Neural progenitor cell (in vitro differentiated cells): ENCODE data around the gene TMED7. TPM values are rescaled to one million over a fixed set of nuclear protein-coding genes. Genes with fewer than 3 reads are reported as not detected.

Source experiments
- DNase-seq: peaks from one replicate; pipeline ENCODE4 v3.0.0-alpha.2; 2016; ENCODE audit warnings: low spot score
- H2AFZ ChIP-seq: fragments of 200-600 bp; sonication (generic); replicated peaks from 2 replicates; pipeline ENCODE4 v1.6.1; 2016; ENCODE audit warnings: antibody characterized with exemption
- H3F3A ChIP-seq: fragments of 200-600 bp; sonication (generic); 2 replicates; pipeline ENCODE4 v1.6.1; 2016; ENCODE audit warnings: antibody characterized with exemption, low read depth
- H3K27ac ChIP-seq: fragments of 200-600 bp; sonication (generic); 2 replicates; pipeline ENCODE4 v1.5.1; 2016; ENCODE audit warnings: mild to moderate bottlenecking
- H3K27me3 ChIP-seq: fragments of 200-600 bp; sonication (generic); 2 replicates; pipeline ENCODE4 v1.6.1; 2016; ENCODE audit warnings: mild to moderate bottlenecking, moderate library complexity
- H3K36me3 ChIP-seq: fragments of 200-600 bp; sonication (generic); 2 replicates; pipeline ENCODE4 v1.5.1; 2016
- H3K4me1 ChIP-seq: fragments of 200-600 bp; sonication (generic); 2 replicates; pipeline ENCODE4 v1.6.1; 2016; ENCODE audit warnings: mixed run types
- H3K4me2 ChIP-seq: fragments of 200-600 bp; sonication (generic); 2 replicates; pipeline ENCODE4 v1.6.1; 2016
- H3K4me3 ChIP-seq: fragments of 200-600 bp; sonication (generic); 2 replicates; pipeline ENCODE4 v1.5.1; 2016
- H3K79me2 ChIP-seq: fragments of 200-600 bp; sonication (generic); 2 replicates; pipeline ENCODE4 v1.6.1; 2016; ENCODE audit warnings: low read depth
- H3K9ac ChIP-seq: fragments of 200-600 bp; sonication (generic); 2 replicates; pipeline ENCODE4 v1.6.1; 2016
- H3K9me3 ChIP-seq: fragments of 200-600 bp; sonication (generic); 2 replicates; pipeline ENCODE4 v1.5.1; 2016; ENCODE audit warnings: low read depth
- H4K20me1 ChIP-seq: fragments of 200-600 bp; sonication (generic); 2 replicates; pipeline ENCODE4 v1.6.1; 2016; ENCODE audit warnings: low read depth
- H3K27ac Mint-ChIP-seq: 3 replicates; pipeline ENCODE4 v1.8.0; 2021; ENCODE audit warnings: mixed read lengths
- H3K27me3 Mint-ChIP-seq: 2 replicates; pipeline ENCODE4 v1.8.0; 2022; ENCODE audit warnings: low read depth, mild to moderate bottlenecking, inconsistent platforms, moderate library complexity, mixed read lengths; ENCODE audit not compliant: insufficient read depth
- H3K36me3 Mint-ChIP-seq: 3 replicates; pipeline ENCODE4 v1.8.0; 2021; ENCODE audit warnings: mixed read lengths
- H3K4me1 Mint-ChIP-seq: 3 replicates; pipeline ENCODE4 v1.8.0; 2021; ENCODE audit warnings: mixed read lengths
- H3K4me3 Mint-ChIP-seq: 3 replicates; pipeline ENCODE4 v1.8.0; 2021; ENCODE audit warnings: mild to moderate bottlenecking, moderate library complexity, mixed read lengths
- H3K9me3 Mint-ChIP-seq: 3 replicates; pipeline ENCODE4 v1.8.0; 2020; ENCODE audit warnings: mixed read lengths
- CTCF ChIP-seq: fragments of 200-600 bp; sonication (generic); IDR thresholded peaks from 2 replicates; pipeline ENCODE4 v1.5.1; 2017; ENCODE audit warnings: antibody characterized with exemption, mild to moderate bottlenecking
- EZH2 ChIP-seq: fragments of 200-600 bp; sonication (generic); IDR thresholded peaks from 2 replicates; pipeline ENCODE4 v1.6.1; 2017; ENCODE audit warnings: antibody characterized with exemption, mild to moderate bottlenecking, moderate library complexity
- EZH2phosphoT487 ChIP-seq: fragments of 200-600 bp; sonication (generic); IDR thresholded peaks from 2 replicates; pipeline ENCODE4 v1.6.1; 2017; ENCODE audit warnings: antibody characterized with exemption
- total RNA-seq: library from RNA; depleted of rRNA; stranded (reverse); fragments of >200 nt; gene quantifications from 2 replicates; pipeline ENCODE4 v1.2.3, GENCODE V29; 2015; ENCODE audit warnings: low replicate concordance

Gene TMED7
- total RNA-seq, 1 donor from 2014 or later: 112 TPM

- Histone ChIP-seq H3K4me3 (peak overlapping the region; percentile 11), H4K20me1 (no peaks in the 10 kb centered on the region), H3F3A (no peaks in the 10 kb centered on the region), H3K27ac (no peak overlapping the region), H2AFZ (peak overlapping the region; percentile 38), H3K9me3 (no peaks in the 10 kb centered on the region), H3K4me1 (peaks cover 11% of the 10 kb centered on the region), H3K4me2 (peak overlapping the region; percentile 55), H3K36me3 (no peaks in the 10 kb centered on the region), H3K79me2 (no peaks in the 10 kb centered on the region), H3K27me3 (no peaks in the 10 kb centered on the region), H3K9ac (no peak overlapping the region)
- H3K9me3 Mint-ChIP-seq: no peaks in the 10 kb centered on the region
- TF ChIP-seq EZH2phosphoT487 (no peak), CTCF (peak; percentile 97), EZH2 (no peak)
- H3K4me3 Mint-ChIP-seq: peak overlapping the region; percentile 46
- no peak overlapping the region for H3K27ac Mint-ChIP-seq
- peak; percentile 88 for DNase-seq
- no peaks in the 10 kb centered on the region for H3K36me3 Mint-ChIP-seq
- H3K4me1 Mint-ChIP-seq: peaks cover 18% of the 10 kb centered on the region
- peaks cover 2% of the 10 kb centered on the region for H3K27me3 Mint-ChIP-seq
Measured at GRCh38 chr5:115634343-115635132, 8.7 kb upstream of the TMED7 start.

DNA sequence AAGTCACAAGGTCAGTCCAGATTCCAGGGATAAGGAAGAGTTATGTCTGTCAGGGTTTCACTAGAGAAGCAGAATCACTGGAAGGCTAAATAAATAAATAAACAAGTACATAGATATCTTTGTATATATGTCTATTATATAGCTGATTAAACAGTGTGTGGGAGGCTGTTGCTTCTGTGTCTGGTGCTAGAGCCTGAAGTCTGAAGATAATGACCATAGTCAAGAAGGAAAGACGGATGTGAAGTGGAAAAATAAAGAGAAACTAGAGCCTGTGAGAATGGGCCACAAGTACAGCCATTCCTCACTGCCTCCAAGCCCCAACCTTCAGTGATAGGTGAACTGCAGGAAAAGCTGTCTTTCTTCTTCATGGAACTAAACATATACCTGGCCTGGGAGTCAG is 4.1 kb upstream of the TMED7 start:
- Mint-ChIP-seq H3K27me3 (peaks cover 2% of the 10 kb centered on the region), H3K27ac (no peak overlapping the region), H3K9me3 (no peaks in the 10 kb centered on the region), H3K36me3 (no peaks in the 10 kb centered on the region), H3K4me3 (no peak overlapping the region), H3K4me1 (peaks cover 13% of the 10 kb centered on the region)
- Histone ChIP-seq H4K20me1 (peaks cover 6% of the 10 kb centered on the region), H3K27ac (no peak overlapping the region), H3K27me3 (no peaks in the 10 kb centered on the region), H3K4me1 (no peaks in the 10 kb centered on the region), H3K9me3 (no peaks in the 10 kb centered on the region), H3F3A (peaks cover 6% of the 10 kb centered on the region), H3K4me2 (no peak overlapping the region), H3K4me3 (no peak overlapping the region), H3K9ac (no peak overlapping the region), H3K36me3 (no peaks in the 10 kb centered on the region), H3K79me2 (peaks cover 16% of the 10 kb centered on the region), H2AFZ (no peak overlapping the region)
- TF ChIP-seq EZH2 (no peak), EZH2phosphoT487 (no peak), CTCF (no peak)
- no peak for DNase-seq

DNA sequence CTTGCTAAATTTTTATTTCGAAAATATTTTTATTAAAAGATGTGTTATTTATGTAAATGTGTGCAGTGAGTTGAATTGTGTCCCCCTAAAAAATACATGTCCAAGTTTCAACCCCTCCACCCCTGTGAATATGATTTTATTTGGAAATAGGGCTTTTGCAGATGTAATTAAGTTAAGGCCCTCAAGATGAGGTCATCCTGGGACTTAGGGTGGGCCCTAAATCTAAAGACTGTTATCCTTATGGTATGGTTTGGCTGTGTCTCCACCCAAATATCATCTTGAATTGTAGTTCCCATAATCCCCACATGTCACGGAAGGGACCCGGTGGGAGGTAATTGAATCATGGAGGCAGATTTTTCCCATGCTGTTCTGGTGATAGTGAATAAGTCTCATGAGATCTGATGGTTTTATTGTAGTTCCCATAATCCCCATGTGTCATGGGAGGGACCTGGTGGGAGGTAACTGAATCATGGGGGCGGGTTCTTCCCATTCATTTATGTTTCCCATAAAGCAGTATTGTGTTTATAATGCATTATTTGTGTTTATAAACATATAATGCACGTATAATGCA is 1.5 kb upstream of the TMED7 start:
- TF ChIP-seq EZH2phosphoT487 (no peak), CTCF (no peak), EZH2 (no peak)
- H3K9me3 ChIP-seq: no peaks in the 10 kb centered on the region
- H3K4me2 ChIP-seq: no peak overlapping the region
- no peak overlapping the region for H3K27ac ChIP-seq
- peaks cover 42% of the 10 kb centered on the region for H3K79me2 ChIP-seq
- H3K4me3 ChIP-seq: no peak overlapping the region
- no peaks in the 10 kb centered on the region for H3K36me3 ChIP-seq
- H3K4me1 ChIP-seq: peaks cover 24% of the 10 kb centered on the region
- no peaks in the 10 kb centered on the region for H3K36me3 Mint-ChIP-seq
- DNase-seq: no peak
- peak overlapping the region; percentile 74 for H3K4me3 Mint-ChIP-seq
- peaks cover 12% of the 10 kb centered on the region for H3K4me1 Mint-ChIP-seq
- H3K27me3 ChIP-seq: no peaks in the 10 kb centered on the region
- H2AFZ ChIP-seq: no peak overlapping the region
- H3K27me3 Mint-ChIP-seq: peaks cover 2% of the 10 kb centered on the region
- H4K20me1 ChIP-seq: peaks cover 31% of the 10 kb centered on the region
- no peak overlapping the region for H3K27ac Mint-ChIP-seq
- peaks cover 6% of the 10 kb centered on the region for H3F3A ChIP-seq
- no peak overlapping the region for H3K9ac ChIP-seq
- no peaks in the 10 kb centered on the region for H3K9me3 Mint-ChIP-seq
